NCI-H460 (cell line): Measurements from ENCODE around the gene GLIPR1L1. TPM values are rescaled to one million over a fixed set of nuclear protein-coding genes. Genes with fewer than 3 reads are reported as not detected.

Experiments used
- DNase-seq: peaks from one replicate; pipeline ENCODE4 v3.0.0-alpha.2; 2016; ENCODE audit warnings: low read depth; ENCODE audit errors: extremely low read depth
- polyA plus RNA-seq: library from polyadenylated mRNA; depleted of rRNA; stranded (reverse); fragments of >200 nt; gene quantifications from 2 replicates; pipeline ENCODE4 v1.2.3, GENCODE V29; 2014; cell fraction: nucleus; rRNA removed
- total RNA-seq: library from RNA; depleted of rRNA; stranded (reverse); fragments of >200 nt; shearing (Covaris generic); gene quantifications from 2 replicates; pipeline ENCODE4 v1.2.3, GENCODE V29; 2014; rRNA removed

Gene GLIPR1L1, protein sequence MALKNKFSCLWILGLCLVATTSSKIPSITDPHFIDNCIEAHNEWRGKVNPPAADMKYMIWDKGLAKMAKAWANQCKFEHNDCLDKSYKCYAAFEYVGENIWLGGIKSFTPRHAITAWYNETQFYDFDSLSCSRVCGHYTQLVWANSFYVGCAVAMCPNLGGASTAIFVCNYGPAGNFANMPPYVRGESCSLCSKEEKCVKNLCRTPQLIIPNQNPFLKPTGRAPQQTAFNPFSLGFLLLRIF
- not detected in 2 replicates for total RNA-seq
- polyA plus RNA-seq: not detected in 2 replicates

DNA sequence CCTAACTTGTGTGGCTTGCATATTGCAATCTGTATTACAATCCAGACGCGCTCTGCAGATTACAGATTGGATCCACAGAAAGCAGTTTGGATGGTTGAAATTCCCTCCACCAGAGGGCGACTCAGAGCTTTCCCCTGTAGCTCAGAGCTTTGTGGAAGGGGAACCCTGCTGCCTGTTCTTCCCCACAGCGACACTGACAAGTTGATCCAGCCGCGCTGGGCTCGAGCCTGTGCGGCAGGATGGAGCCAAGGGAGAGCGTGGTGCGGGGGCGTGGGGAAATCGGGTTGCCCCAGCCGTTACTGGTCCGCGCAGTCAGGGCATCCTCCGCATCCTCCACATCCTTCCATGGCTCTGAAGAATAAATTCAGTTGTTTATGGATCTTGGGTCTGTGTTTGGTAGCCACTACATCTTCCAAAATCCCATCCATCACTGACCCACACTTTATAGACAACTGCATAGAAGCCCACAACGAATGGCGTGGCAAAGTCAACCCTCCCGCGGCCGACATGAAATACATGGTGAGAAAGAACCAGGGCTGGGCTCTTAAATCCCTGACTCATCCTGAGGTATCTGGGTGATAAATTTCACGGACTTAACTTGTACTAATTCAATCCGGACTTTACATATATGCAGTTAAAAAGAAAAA lies at the start of gene GLIPR1L1:
GLIPR1L1 (plus strand) TSS at position 287 of the 647 bp plus-strand sequence; CDS start at position 346, 59 bp downstream.
- peak; percentile 91 for DNase-seq

DNA sequence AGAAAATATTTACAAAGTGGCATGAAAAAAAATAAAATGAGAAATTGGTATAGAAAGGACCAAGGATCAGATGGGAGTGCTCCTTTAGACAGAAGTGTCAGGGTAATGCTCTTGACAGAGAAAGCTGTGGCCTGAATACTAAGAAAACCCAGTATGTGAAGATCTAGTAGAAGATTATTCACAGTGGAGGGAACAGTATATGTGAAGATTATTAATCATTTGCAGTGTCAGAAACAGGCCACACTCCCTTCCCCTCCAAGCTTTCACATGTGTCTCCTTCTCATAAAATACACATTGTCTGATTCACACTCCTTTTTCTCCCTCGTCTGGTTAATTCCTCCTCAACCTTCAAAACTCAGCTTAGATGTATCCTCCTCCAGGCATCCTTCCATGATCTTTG lies 45.6 kb upstream of the GLIPR1L1 start:
- no peak for DNase-seq

DNA sequence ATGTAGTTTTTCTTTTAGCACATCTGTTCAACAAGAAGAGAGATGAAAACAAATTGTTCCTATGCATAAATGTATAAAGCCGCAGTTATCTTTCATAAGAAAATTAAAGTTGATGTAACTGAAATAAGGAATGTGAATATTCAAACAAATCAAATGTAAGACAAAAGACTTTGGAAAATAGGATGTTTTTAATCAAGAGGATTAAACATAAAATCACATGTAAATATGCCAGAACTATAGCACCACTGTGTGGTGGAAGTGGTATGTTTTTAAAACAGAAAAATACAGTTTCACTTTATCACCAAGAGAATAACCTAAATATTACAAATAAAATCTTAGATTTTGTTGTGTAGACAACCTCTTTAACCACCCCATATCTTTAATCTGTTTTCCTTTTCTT lies 44.7 kb upstream of the GLIPR1L1 start:
- DNase-seq: peak; percentile 8

DNA sequence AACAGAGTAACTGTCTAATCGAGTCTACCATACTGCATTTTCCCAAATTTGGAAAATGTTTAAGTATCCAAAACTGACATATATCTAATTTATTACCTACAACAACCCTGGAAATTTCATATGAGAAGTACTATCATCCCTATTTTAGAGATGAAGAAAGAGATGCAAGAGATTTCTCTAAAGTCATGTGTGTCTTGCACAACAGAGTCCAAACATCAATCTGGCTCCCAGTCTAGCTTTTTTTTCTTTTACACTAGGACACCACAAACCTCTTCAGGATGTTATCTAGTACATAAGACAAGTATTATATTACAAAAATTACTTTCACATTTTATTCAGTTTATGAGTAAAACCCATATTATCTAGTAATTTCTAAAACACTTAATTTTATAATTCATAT lies 43.5 kb upstream of the GLIPR1L1 start:
- DNase-seq: no peak

DNA sequence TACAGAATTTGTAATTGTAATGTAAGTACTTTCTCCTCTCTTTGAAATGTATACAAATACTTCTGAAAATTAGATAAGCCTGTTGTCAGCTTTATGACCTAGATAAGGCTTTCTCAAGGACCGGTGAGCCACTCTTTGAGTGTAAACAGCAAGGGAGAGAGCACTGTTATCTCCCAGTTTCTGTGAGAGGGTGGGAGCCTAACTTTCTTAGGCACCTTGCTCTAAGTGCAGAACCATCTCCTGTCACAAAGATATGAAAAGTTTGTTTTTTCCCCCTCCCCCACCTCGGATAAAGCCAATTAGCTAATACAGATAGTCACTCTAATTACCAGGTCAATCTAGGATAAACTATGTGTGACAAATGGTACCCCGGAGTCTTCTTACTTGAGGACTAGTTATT lies 40.1 kb upstream of the GLIPR1L1 start:
- no peak for DNase-seq

DNA sequence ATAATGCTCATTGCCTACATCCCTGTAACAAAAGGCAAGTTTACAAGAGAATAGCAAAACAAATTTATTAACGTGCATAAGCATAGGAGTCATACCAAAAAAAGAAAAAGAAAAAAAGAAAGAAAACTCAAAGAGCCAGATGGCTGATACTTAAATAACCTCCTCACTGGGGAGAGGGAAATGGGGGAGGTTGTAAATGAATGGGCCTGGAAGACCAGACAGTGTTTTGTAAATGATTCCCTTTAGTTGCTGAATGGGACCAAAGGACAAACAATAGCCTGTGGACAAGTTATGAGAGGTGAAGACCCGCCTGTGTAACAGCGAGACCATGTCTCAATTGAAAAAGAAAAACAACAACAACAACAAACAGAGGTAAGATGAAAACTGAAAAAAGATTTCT lies 39.7 kb upstream of the GLIPR1L1 start:
- DNase-seq: no peak

DNA sequence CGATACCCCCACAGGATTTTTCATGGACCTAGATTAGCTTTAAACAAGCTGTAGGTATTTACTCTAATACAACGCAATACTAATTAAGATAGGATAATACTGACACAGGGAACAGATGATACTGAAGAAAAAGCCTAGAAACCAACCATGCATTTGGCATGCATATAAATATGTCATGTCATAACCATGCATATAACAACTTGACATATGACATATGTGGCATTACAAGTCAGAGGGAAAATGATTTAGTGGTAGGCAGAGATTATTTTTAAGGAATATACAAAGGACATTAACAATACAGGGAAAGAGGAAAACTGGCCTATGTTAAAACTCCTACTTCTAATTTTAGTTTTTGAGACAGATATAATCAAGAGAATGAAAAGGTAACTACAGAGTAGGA lies 32.2 kb upstream of the GLIPR1L1 start:
- no peak for DNase-seq

DNA sequence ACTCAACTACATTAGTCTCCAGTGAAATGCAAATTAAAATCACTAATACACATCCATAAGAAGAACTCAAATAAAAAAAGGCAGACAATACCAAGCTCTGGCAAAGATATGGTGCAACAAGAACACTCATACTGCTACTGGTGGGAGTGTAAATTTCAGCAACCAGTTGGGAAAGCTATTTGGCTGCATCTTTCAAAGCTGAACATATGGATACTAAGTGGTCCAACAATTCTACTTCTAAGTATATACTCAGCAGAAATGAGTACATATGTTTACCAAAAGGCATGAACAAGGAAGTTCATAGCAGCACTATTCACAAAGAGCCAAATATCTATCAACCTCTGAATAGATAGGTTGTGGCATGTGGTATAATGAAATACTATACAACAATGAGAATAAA lies 31.7 kb upstream of the GLIPR1L1 start:
- no peak for DNase-seq

DNA sequence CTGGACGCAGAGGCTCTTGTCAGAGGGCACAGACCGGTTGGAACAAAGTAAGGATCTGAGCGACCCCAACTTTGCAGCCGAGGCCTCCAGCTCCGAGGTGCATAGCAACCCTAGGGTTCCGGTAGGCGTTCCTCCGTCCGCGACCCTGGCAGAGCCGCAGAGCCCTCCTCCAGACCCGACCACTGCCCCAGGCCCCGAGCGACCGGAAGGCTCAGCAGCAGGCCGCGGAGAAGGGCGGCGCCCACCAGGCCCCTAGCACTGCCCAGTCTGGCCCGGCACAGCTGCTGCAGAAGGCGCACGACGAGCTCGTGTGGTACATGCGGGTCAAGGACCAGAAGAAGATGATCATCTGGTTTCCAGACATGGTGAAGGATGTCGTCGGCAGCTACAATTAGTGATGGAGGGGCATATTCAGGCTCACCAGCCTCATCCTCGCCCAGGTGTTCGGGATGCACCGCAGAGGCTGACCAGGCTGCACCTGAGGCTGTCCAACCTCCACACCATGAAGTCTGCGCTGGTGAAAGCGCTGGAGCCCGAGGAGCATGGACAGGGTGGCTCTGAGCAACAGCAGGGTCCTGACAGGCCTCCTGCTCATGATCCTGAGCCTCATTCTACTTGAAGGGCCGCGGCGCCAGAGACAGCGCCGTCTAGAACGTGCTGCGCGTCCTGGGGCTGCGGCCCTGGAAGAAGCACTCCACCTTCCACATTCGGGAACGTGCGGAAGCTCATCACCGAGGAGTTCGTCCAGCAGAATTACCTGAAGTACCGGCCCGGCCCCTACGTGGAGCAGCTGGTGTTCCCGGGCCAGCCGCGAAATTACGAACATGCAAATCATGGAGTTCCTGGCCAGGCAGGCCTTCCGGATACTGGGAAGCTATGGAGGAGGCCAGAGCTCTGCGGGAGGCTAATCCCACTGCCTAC lies 28.8 kb upstream of the GLIPR1L1 start:
- no peak for DNase-seq

DNA sequence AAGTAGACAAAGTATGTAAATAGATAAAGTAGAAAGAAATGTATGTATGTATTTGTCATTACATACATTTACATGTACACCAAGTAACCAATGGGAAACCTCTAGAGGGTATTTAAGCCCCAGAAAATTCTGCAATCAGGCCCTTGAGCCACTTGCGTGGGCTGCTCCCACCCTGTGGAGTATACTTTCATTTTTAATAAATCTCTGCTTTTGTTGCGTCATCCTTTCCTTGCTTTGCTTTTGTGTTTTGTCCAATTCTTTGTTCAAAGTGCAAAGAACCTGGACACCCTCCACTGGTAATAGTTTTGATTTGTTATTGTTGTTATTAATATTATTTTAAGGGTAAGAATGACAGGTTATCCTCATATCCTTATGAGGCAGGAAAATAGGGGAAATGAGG lies 26.2 kb upstream of the GLIPR1L1 start:
- DNase-seq: no peak

DNA sequence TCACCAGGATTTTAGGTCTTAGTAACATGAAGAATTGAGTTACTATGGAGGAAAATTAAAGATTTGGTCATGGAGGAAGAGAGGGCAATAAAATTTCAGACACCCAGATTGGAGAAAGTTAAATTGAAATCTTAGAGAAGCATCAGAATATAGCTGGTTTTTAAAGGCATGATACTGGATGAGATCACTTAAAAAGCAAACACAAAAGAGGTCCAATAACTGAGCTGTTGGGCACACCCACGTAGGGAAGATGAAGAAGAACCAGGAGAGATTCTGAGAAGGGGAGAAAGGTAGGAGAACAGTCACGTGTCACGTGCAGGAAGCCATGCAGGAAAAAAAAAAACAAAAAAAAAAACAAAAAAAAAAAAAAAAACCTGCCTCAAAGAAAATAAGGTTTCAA lies 23.1 kb upstream of the GLIPR1L1 start:
- no peak for DNase-seq

DNA sequence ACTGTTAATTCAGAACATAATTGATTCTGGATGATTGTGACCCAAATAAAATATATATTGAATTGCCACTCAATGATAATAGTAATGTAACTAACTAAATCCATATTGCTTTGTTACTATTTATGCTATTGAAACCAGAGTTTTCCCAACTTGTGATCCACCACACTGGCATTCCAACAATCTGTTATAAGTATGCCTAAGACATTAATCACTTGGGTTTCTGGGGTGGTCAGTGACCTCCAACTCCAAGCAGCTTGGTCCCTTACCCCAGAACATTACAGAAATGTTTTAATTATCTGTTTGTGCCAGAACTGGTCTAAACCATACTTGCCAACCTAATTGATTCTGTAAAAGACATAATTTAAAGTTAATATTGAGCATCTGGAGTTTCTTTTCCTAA lies 19.0 kb upstream of the GLIPR1L1 start:
- no peak for DNase-seq

DNA sequence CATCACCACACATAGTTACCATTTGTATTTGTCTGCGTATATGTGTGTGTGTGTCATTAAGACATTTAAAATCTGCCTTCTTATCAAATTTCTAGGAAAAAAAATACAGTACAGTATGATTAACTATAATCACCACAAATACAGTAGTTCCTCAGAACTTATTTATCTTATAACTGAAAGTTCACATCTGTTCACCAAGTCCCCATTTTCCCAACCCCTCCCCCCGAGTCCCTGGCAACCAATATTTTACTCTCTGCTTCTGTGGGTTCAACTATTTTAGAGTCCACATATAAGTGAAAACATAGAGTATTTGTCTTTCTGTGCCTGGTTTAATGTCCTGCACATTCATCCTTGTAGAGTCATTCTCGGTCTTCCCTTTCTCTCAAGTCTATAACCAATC lies 16.7 kb upstream of the GLIPR1L1 start:
- no peak for DNase-seq

DNA sequence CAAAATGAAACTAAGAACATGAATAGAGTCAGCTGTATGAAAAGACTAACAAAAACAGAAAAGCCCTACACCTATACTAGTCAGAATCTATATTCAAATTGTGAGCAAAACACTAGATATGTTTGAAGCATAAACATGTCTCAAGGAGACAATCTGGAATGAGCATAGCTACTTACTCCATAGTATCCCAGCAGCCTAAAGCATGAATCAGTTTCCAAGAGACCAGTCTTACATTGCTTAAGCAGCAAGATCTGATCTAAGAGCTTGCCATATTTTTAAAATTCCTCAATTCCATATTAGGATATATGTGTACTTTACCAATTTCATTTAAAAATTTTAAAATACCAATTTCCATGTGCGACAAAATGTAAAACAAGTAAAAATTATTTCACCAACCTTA lies 12.0 kb upstream of the GLIPR1L1 start:
- DNase-seq: no peak

DNA sequence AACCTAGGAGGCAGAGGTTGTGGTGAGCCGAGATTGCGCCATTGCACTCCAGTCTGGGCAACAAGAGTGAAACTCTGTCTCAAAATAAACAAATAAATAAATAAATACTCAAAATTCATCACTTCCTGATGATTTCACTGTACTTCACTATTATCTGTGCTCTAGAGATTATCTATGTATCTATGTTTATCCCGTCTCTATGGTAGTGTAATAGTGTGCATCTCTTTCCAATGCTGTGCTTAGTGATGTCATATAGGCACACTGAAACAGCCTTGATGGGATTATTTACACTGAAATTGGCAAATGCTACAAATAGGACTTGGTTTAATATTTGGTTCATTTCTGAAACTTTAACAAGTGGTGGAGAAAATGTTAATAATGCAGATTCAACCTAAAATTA lies 10.8 kb upstream of the GLIPR1L1 start:
- DNase-seq: no peak

DNA sequence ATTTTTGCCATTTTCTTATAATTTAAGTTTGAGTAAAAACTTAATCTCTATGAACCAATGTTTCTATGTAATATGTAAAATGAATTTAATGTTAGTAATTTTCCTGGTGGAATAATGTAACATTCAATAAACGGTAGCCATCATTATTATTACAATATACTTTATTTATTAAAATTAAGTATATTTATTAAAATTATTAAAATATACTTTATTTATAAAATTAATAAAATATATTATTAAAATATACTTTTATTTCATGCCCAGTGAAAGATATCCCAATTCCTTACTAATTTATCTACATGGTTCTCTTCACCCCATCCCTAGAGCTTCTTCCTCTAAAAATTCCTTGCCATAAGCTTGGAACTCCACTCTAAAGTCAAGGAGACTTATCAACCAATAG lies 6.8 kb upstream of the GLIPR1L1 start:
- DNase-seq: no peak

DNA sequence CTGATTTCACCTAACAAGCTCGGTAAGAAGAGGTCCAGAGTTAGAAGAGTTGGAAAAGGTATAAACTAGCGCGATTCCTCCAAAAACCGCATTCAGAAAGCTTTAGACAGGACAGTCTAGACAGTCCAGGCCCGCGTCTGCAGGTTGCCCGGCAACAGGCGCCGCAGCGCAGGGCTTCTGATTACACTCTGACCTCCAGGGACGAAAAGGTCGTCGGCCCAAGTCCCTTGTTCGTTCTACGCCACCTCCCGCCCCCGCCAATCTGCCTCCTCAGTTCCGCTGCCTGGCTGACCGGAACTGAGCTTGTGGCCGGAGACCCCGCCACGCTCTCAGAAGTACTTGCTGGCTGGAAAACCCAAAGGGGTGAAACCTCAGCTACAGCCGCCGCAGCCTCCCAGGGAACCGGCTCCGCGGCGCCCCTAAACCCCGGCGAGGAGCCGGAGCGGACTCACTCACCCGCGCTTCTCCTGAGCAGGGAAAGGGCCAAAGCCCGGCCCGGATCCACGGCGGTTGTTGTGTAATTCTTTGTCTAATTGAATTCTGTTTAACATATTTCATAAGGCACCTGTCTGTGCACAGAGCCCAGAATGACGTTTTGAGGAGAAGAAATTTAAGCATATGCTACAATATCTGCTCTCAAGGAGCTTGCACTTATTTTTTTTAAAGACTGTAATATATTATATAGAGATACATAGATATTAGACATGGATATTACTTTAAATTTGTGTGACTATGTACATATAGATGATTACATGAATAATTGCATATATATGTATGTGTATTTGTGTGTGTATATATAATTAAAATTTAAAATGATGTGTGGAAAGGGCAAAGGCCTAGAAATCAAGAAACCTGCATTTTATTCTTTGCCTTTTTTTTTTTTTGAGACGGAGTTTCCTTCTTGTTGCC lies 4.3 kb upstream of the GLIPR1L1 start, which contains the start of gene CAPS2:
CAPS2 (minus strand) TSS at position 407 of the 909 bp plus-strand sequence. CDS start 3,826 bp downstream, outside the sequence.
- peak; percentile 74 for DNase-seq

DNA sequence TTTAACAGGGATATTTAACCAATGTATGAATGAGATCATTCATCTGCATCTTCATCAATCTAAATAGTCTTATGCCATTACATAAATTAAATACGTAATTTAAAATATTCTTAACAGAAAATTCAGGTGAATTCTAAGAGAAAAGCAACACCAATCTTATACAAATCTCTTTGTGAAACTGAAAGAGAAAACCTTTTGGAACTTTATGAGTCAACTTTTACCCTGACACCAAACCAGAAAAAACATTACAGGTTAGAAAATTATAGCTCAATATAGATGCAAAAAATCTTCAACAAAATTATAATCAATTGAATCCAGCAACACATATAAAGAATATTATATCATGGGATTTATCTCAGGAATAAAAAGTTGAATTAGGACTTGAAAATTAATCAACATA lies 3.4 kb downstream of the GLIPR1L1 start:
- DNase-seq: no peak

DNA sequence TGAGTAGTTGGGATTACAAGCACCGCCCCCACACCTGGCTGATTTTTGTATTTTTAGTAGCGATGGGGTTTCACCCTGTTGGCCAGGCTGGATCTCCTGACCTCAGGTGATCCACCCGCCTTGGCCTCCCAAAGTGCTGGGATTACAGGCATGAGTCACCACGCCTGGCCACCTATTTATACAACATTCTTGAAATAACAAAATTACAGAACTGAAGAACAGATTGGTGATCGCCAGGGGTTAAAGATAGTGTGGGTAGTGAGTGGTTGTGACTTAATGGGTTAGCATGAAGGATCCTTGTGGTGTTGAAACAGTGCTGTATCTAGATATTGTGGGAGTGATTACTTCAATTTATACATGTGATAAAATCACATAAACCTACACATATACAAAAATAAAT lies 7.4 kb downstream of the GLIPR1L1 start:
- DNase-seq: no peak

DNA sequence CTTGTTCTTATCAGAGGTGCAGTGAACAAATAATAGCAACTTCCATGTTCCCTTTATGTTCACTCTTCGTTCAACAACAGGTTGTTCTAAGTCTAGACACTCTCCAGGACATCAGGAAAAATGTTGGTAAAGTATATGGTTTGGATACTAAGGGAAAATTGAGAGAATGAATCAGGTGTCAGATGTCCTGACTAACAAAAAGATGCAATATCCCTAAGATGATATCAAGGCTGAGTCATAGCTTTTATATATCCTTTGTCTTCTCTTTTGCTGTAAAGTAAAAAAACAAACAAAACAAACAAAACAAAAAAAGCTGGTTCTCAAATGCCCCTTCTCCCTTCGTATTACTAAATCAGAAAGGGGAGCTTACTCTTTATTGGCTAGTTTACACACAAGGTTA lies 11.1 kb downstream of the GLIPR1L1 start:
- no peak for DNase-seq
